Measurements from ENCODE around the gene DMXL1.

Gene DMXL1

GRCh38 chr5:119078861-119079260 is 8.0 kb downstream of the DMXL1 start:
- Histone ChIP-seq H3K4me3 (ENCODE audit: low read depth, low read length, poor library complexity, severe bottlenecking) (no peak overlapping the region), H3K4me2 (ENCODE audit: low read length) (peak overlapping the region; percentile 36; the same call in 1 of the 2 replicates), H3K4me1 (ENCODE audit: insufficient read depth, low read length, severe bottlenecking) (peaks cover 83% of the 10 kb centered on the region), H4K20me1 (ENCODE audit: insufficient read depth, low read length) (no peaks in the 10 kb centered on the region), H3K9me2 (ENCODE audit: low read depth, low read length) (no peaks in the 10 kb centered on the region), H3F3A (ENCODE audit: insufficient read depth, low read length) (0 out of 2 replicates have a peak, but pooled peaks cover 2% of the 10 kb centered on the region), H3K27ac (ENCODE audit: low read depth, low read length, poor library complexity, severe bottlenecking) (peak overlapping the region; percentile 18), H3K79me2 (ENCODE audit: insufficient read depth, low read length) (peaks cover 77% of the 10 kb centered on the region), H3K9ac (ENCODE audit: low read length) (no peak overlapping the region; the same call in 1 of the 2 replicates), H3K9me3 (ENCODE audit: low read length) (no peaks in the 10 kb centered on the region), H3K36me3 (ENCODE audit: insufficient read depth, low read length) (no peaks in the 10 kb centered on the region), H2AFZ (ENCODE audit: low read length) (no peak overlapping the region), H3K27me3 (ENCODE audit: insufficient read depth, low read length) (no peaks in the 10 kb centered on the region)
- no peak for TF ChIP-seq EZH2 (IDR thresholded peaks at IDR 0.05; ENCODE audit: borderline replicate concordance, low read length)
- TF ChIP-seq CTCF (IDR thresholded peaks at IDR 0.05; ENCODE audit: low read length): no peak

GRCh38 chr5:119079318-119079921 is 8.5 kb downstream of the DMXL1 start:
- Histone ChIP-seq H3K9me3 (ENCODE audit: low read length) (no peaks in the 10 kb centered on the region), H3K27ac (ENCODE audit: low read depth, low read length, poor library complexity, severe bottlenecking) (peak overlapping the region; percentile 18), H3K27me3 (ENCODE audit: insufficient read depth, low read length) (no peaks in the 10 kb centered on the region), H3K4me1 (ENCODE audit: insufficient read depth, low read length, severe bottlenecking) (peaks cover 83% of the 10 kb centered on the region), H3K36me3 (ENCODE audit: insufficient read depth, low read length) (no peaks in the 10 kb centered on the region), H3K79me2 (ENCODE audit: insufficient read depth, low read length) (peaks cover 75% of the 10 kb centered on the region), H3F3A (ENCODE audit: insufficient read depth, low read length) (0 out of 2 replicates have a peak, but pooled peaks cover 2% of the 10 kb centered on the region), H4K20me1 (ENCODE audit: insufficient read depth, low read length) (no peaks in the 10 kb centered on the region), H3K4me2 (ENCODE audit: low read length) (peak overlapping the region; percentile 36; the same call in 1 of the 2 replicates), H3K4me3 (ENCODE audit: low read depth, low read length, poor library complexity, severe bottlenecking) (no peak overlapping the region), H3K9me2 (ENCODE audit: low read depth, low read length) (no peaks in the 10 kb centered on the region), H3K9ac (ENCODE audit: low read length) (no peak overlapping the region; the same call in 1 of the 2 replicates), H2AFZ (ENCODE audit: low read length) (no peak overlapping the region)
- TF ChIP-seq EZH2 (IDR thresholded peaks at IDR 0.05; ENCODE audit: borderline replicate concordance, low read length) (no peak), CTCF (IDR thresholded peaks at IDR 0.05; ENCODE audit: low read length) (no peak)

- Histone ChIP-seq H4K20me1 (ENCODE audit: insufficient read depth, low read length) (no peaks in the 10 kb centered on the region), H3K36me3 (ENCODE audit: insufficient read depth, low read length) (peaks cover 6% of the 10 kb centered on the region), H3K27me3 (ENCODE audit: insufficient read depth, low read length) (no peaks in the 10 kb centered on the region), H2AFZ (ENCODE audit: low read length) (no peak overlapping the region), H3K9me3 (ENCODE audit: low read length) (no peaks in the 10 kb centered on the region), H3K4me3 (ENCODE audit: low read depth, low read length, poor library complexity, severe bottlenecking) (no peak overlapping the region), H3K79me2 (ENCODE audit: insufficient read depth, low read length) (peaks cover 66% of the 10 kb centered on the region), H3K9me2 (ENCODE audit: low read depth, low read length) (no peaks in the 10 kb centered on the region), H3K4me1 (ENCODE audit: insufficient read depth, low read length, severe bottlenecking) (peaks cover 68% of the 10 kb centered on the region), H3K27ac (ENCODE audit: low read depth, low read length, poor library complexity, severe bottlenecking) (peak overlapping the region; percentile 1), H3K4me2 (ENCODE audit: low read length) (no peak overlapping the region), H3F3A (ENCODE audit: insufficient read depth, low read length) (0 out of 2 replicates have a peak, but pooled peaks cover 2% of the 10 kb centered on the region), H3K9ac (ENCODE audit: low read length) (no peak overlapping the region)
- TF ChIP-seq EZH2 (IDR thresholded peaks at IDR 0.05; ENCODE audit: borderline replicate concordance, low read length) (no peak), CTCF (IDR thresholded peaks at IDR 0.05; ENCODE audit: low read length) (no peak)
Observed at GRCh38 chr5:119080936-119081335, 10.0 kb downstream of the DMXL1 start.
